GM12801 (cell line): ENCODE measurements around the gene CLEC16A.

ENCODE experiments used
- TF ChIP-seq, protein P1 (sequence below): IDR thresholded peaks from one replicate; pipeline ENCODE4 v1.5.1; 2011; ENCODE audit warnings: control low read depth; ENCODE audit not compliant: insufficient read length; ENCODE audit errors: extremely low read depth

Gene CLEC16A

DNA sequence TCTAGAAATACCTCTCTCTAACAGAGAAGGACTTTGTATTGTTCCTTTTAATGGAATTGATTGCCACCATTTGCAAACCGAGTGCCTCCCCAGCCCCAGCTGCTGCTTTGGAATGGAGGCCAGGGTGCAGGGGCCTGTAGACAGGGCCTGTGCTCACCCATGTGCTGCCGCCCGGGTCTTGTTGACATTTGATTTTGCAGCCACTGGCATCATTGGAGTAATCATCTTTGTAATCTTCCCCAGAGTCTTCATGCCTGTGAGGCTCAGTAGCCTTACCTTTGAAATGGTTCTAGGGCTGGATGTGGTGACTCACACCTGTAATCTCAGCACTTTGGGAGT is 119.8 kb downstream of the CLEC16A start:
- TF ChIP-seq, protein P1, sequence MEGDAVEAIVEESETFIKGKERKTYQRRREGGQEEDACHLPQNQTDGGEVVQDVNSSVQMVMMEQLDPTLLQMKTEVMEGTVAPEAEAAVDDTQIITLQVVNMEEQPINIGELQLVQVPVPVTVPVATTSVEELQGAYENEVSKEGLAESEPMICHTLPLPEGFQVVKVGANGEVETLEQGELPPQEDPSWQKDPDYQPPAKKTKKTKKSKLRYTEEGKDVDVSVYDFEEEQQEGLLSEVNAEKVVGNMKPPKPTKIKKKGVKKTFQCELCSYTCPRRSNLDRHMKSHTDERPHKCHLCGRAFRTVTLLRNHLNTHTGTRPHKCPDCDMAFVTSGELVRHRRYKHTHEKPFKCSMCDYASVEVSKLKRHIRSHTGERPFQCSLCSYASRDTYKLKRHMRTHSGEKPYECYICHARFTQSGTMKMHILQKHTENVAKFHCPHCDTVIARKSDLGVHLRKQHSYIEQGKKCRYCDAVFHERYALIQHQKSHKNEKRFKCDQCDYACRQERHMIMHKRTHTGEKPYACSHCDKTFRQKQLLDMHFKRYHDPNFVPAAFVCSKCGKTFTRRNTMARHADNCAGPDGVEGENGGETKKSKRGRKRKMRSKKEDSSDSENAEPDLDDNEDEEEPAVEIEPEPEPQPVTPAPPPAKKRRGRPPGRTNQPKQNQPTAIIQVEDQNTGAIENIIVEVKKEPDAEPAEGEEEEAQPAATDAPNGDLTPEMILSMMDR = no peak

DNA sequence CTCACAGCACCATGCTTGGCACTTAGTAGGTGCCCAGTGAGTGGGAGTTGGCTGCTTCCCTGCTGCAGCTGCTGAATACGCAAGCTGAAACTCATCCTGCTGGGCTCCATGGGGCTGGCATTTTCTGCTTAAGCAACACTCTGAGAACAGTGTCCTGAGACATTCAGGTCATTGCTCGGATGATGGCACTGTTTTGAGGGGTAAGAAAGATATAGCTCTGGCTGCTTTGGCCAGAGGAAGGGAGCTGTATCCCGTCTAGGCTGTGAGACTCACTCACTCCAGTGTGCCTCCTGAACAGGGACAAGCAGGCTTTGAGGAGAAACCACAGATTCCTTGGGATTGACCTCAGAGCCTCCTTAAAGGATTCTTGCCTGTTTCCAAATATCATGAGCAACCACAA is 120.5 kb downstream of the CLEC16A start:
- TF ChIP-seq, protein P1 = no peak

DNA sequence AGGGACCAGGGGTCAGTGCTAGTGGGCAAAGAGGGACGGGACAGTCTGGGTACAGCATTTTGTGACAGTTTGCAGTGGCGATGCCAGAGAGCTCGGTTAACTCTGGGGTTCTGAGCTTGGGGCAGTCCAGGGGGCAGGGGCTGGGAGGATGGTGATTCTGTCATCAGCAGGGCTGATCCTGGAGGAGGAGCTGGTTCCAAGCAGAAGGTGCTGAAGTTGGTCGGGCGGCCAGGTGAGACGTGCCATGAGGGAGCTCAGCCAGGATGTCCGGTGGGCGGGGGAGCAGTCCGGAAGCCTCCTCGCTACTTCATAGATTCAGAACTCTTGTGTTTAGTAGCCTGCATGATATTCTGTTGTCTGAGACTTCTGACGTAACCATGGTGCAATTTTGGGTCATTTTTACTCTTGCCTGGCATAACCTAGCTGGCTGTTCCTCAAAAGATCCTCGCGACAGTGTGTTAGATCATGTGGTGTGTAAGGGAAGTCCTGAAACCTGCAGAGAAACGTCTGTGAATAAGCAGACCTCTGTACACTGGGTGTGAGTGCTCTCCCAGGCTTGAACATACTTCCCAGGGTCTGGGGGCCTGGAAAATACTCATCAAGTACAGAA is 122.0 kb downstream of the CLEC16A start:
- TF ChIP-seq, protein P1 = no peak

DNA sequence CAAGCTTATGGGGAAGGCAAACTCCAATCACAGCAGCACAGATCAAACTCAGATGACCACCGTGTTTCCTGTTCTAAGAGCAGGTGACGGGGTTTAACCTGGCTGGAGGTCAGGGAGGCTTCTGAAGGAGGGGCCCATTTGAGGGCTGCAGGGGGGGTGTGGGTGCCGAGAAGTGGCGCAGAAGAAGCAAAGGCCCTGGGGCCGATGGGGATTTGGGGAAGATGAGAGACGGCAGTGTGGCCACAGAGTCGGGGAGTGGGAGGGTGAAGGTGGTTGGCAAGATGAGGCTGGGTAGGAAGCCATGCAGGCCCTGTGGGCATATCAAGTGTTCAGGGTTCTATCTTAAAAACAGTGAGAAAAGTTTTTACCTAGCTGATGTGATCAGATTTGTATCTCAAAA is 122.9 kb downstream of the CLEC16A start:
- TF ChIP-seq, protein P1 = no peak

DNA sequence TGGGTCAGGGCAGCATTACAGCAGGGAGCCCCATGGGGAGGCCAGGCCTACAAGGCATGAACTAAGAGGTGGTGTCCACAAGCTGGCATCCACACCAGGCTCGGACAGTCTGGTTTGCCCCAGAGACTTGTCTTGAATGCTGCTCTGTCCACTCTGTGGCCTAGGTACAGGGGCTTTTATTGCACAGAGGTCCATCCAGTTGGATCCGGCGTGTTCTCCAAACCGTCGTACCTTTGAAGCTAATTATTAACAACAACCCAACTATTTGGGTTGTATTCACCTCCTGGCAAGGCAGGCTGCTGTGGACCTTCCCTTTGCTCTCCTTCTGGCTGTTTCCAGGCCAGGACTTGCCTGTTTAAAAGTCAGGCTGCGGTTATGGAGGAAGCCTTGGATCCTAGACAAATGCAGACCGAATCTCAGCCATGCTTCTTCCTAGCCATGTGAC is 123.4 kb downstream of the CLEC16A start:
- TF ChIP-seq, protein P1 = no peak

DNA sequence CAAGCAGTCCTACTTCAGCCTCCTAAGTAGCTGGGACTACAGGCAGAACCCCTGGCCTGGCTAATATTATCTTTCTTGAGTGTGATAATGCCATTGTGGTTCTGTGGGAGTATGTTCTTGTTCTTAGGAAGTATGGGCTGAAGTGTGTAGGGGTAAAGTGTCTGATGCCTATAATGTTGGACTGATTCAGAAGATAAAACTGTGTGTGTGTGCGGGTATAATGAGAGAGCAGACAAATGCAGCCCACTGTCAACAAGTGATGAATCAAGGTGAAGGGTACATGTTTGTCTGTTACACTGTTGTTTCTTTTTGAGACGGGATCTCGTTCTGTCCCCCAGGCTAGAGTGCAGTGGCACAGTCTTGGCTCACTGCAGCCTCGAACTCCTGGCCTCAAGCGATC is 127.5 kb downstream of the CLEC16A start:
- TF ChIP-seq, protein P1 = no peak

DNA sequence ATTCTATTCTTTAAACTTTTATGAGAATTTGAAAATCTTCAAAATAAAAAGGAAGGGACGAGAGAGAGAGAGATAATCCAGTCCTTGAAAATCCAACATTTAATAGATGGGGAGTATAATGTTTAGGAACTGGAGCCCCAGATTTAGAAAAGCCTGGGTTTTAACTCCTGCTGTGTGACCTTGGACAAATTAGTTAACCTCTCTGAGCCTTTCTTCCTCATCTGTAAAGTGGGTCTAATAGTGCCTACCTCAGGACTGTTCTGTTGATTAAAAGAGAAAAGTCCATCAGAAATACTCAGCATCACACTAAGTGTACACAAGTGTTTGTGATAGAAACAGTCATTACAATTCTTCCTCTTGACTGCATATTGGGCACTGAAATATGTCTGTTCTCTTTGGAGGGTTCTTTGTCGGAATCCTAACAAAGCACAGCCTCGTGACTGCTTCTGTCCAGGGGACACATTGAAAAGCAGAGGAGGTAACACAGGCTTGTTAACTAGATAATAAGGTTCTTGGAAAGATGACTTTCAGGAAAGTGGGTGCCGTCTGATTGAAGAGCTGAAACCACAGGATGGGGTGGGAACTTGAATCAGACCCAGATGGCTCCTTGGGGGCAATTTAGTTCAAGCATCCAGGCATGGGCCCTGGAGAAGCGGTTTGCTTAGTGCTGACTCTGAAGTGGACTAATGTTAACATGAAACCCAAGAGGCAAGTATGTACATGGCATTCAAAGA is 128.2 kb downstream of the CLEC16A start:
- TF ChIP-seq, protein P1 = no peak
